ENCODE results near the gene ESPL1.

GRCh38 chr12:53308276-53308675 lies 40.2 kb downstream of the ESPL1 start:
- TF ChIP-seq POLR2AphosphoS5 (IDR thresholded peaks at IDR 0.05) = no peak
- TF ChIP-seq CTCF (IDR thresholded peaks at IDR 0.05) = no peak

Measured in sigmoid colon (tissue), 4 donors.